Stimulated activated CD4-positive, alpha-beta T cell treated with anti-CD3 and anti-CD28 coated beads, Interleukin-12 subunit alpha, Interleukin-12 subunit beta, amount 100 ng/mL, for 48 hours (primary cell): ENCODE results near the gene PPP2R2B.
"Not testable (repeated sequence)": the region's sequence is repeated elsewhere in the genome, so short reads cannot be mapped to it uniquely, and the experiment has no call there.

Experiments used
- DNase-seq, 3 donors: peaks; one replicate each; pipeline ENCODE4 v3.0.0-alpha.2; 2020; ENCODE audit warnings: low read depth in 2 of 3, low spot score in 1 of 3

Gene PPP2R2B

GRCh38 chr5:146622391-146622790 lies 256.2 kb downstream of the PPP2R2B start:
- DNase-seq = no peak

GRCh38 chr5:146620669-146621051 lies 257.9 kb downstream of the PPP2R2B start:
- DNase-seq = no peak

DNA sequence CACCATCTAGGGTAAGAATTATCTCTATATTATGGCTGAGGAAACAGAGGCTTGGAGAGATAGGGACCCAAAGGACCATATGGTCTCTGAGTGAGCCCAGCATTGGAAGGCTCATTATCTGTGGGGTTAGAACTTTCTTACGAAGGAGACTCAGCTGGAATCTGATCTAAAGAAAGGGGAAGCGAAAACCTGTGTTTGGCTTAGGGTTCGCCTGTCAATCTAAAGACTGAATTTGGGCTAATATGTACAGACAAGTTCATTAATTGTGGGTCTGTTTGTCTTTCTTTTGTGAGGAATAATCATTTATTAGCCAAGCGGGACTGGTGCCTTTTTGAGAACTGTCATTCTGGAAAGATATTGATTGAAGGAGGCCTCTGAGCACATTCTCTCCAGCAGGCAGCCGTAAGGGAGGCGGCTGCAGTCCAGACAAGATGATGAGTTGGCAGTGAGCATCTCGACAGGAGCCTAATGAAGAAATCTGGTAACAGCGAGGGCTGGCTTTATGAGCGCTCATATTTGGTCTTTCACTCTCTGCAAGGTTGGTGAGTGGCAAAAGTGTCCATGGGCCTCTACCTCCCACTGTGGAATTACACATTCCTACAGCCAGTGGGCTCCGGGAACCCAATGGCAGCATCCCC lies 258.4 kb downstream of the PPP2R2B start:
- no peak for DNase-seq

DNA sequence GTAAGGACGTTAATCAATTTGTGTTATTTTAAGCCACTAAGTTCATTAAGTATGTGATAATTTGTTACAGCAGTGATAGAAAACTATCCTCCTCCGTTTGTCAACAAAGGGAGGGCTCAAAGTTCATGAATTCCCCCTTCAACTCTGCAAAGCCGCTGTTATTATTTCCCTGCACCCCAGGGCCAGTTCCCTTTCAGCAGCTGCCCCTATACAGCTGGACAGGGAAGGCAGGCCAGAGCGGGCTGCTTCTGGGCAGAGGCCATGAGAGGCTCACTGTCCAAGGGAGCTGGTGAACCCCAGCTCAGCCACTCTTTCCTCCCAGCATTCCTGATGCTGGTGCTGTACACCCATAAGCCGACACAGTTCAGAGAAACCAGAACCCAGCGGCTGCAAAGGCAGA lies 260.1 kb downstream of the PPP2R2B start:
- DNase-seq = no peak

DNA sequence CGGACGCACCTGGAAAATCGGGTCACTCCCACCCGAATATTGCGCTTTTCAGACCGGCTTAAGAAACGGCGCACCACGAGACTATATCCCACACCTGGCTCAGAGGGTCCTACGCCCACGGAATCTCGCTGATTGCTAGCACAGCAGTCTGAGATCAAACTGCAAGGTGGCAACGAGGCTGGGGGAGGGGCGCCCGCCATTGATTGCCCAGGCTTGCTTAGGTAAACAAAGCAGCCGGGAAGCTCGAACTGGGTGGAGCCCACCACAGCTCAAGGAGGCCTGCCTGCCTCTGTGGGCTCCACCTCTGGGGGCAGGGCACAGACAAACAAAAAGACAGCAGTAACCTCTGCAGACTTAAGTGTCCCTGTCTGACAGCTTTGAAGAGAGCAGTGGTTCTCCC lies 268.8 kb downstream of the PPP2R2B start:
- DNase-seq = not testable (repeated sequence)

GRCh38 chr5:146607659-146608332 lies 270.8 kb downstream of the PPP2R2B start:
- DNase-seq = no peak

DNA sequence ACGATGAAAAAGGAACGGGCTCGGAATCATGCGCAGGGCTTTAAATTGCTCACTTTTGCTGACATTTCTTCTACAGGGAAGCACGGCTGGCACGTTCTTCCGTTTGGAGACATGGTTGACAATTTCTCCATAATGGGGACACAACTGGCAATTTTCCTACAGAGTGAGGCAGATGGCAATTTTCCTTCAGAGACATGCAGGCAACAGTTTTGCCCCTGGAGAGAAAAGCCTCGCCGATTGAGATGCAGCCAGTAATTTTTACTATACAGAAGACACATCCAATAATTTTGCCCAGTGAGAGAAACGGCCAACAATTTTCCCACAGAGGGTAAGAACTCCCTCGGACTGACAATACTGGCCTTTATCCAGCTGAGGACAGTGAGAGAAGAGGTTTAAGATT lies 271.7 kb downstream of the PPP2R2B start:
- no peak for DNase-seq

- no peak for DNase-seq
These were observed 278.2 kb downstream of the PPP2R2B start for GRCh38 chr5:146600376-146600775.

GRCh38 chr5:146599261-146599660 lies 279.3 kb downstream of the PPP2R2B start:
- no peak for DNase-seq

GRCh38 chr5:146595088-146595487 lies 283.5 kb downstream of the PPP2R2B start:
- no peak for DNase-seq

- no peak for DNase-seq
These were observed 286.2 kb downstream of the PPP2R2B start for GRCh38 chr5:146592352-146592751.

DNA sequence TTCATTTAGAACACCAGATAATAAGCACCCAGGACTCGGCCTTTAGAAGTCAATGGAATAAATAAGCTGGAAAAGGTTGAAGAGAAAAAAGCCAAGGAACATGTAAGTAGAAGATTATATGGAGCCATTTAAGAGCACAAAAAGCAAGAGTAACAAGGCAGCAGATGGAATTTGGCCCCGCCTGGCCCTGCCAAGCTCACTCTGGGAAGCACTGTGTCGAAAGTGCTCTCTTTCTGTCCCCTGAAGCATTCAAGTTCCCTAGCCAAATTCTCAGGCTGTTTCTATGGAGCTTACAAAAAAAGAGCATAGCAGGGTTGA lies 289.6 kb downstream of the PPP2R2B start:
- DNase-seq = no peak

DNA sequence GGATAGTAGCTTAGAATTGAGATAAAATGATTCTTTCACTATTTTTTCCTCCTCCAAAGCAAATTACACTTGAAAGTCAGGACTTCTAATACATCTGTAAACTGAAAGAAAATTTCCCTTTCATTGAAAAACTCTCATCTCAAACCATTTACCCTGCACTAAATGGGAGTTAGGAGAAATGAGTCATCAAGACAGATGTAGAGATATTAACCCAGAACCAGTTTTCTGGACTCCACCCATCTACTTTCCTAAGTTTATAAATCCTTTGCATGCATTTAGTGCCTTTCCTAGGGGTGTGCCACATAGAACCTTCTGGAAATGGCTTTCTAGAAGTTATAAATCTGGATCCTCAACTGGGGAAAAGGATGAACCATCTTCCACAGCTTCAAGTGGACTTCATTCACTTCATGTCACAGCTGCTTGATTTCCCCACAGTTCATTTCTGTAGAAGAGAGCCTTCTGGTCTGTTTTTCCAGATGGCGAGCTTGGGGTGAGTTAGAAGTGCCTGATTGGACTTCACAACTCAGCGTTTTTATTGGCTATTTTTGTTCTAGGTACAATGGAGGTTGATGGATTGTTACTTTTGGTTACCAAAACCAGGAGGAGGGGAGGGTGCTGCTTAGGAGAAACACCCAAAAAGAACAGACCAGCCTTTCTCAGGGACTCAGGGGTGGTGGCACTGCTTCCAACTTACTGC lies 290.1 kb downstream of the PPP2R2B start:
- no peak for DNase-seq

DNA sequence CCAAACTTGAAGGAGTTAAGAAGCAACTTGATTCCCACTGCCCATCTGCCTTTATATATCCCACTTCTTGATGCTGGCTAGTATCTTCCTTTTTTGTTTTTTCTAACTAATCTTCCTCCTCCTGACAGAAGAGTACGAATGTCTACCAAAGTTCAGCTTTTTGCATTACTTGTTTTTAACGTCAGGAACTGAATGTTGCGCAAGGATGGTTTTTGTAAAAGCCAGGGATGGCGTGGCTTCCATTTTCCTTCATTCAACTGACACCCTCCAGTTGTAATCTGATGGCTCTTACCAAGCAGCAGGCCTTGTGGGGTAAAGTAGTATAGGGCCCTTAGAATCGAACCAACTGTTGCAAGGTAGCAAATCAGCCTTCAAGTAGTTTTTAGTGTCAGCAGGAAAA lies 291.8 kb downstream of the PPP2R2B start:
- no peak for DNase-seq

GRCh38 chr5:146584750-146585149 lies 293.8 kb downstream of the PPP2R2B start:
- no peak for DNase-seq

DNA sequence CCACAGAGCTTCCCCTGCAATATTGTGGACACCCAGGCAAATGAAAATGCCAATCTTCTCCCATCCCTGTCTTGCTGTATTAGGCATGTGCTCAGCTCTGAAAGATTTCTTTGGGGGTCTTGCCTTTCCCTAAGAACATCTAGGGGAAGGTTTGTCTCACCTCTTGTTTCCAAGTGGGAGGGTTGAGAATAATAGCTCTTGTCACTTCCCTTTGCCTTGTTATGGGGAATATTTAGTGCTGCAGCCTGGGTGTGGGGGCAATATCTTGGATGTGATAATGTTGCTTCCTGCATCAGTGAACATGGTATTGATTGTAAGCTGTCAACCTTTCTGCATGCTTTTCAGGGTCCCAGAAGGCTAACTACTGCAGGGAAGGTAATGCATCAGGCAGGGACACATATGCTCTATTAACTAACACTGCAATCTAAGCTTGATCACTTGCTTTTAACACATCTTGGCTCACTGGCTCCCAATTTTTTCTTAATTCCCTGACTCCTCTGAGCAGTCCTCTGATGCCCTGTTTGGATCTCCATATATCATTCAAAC lies 296.4 kb downstream of the PPP2R2B start:
- no peak for DNase-seq

DNA sequence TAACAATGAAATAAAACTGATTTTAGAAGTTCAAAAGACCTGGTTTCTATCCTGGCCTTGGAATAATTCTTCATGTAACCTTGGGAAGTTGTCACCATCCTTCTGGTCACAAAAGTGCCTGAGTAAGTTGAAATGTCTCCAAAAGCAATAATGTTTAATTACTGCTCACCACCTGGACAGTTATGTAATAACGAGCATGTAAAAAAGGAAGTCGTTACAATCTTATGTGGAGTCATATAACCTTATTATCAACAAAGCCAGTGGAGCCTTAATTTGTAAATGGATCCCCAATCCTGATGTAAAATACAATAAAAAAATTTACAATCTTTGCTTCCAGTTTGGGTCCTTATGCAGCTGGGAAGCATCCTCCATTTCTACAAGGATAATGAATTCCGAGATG lies 298.3 kb downstream of the PPP2R2B start:
- no peak for DNase-seq

GRCh38 chr5:146574713-146575112 lies 303.8 kb downstream of the PPP2R2B start:
- no peak for DNase-seq

DNA sequence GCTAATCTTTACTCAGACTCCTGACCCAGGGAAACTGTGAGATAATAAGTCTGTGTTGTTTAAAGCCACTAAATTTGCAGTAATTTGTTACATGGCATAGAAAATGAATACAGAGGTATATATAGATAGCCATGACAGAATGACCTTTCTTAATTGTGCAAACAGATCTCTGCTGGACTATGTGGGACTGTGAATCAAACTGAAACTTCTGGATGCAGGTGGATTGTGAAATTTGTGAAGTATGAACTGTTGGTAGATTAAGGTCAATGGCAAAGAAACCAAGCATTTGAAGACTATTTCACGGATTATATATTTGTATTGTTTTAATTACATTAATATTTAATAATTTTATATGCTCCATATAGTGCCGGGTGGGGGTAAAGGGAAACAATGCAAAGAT lies 310.4 kb downstream of the PPP2R2B start:
- no peak for DNase-seq

DNA sequence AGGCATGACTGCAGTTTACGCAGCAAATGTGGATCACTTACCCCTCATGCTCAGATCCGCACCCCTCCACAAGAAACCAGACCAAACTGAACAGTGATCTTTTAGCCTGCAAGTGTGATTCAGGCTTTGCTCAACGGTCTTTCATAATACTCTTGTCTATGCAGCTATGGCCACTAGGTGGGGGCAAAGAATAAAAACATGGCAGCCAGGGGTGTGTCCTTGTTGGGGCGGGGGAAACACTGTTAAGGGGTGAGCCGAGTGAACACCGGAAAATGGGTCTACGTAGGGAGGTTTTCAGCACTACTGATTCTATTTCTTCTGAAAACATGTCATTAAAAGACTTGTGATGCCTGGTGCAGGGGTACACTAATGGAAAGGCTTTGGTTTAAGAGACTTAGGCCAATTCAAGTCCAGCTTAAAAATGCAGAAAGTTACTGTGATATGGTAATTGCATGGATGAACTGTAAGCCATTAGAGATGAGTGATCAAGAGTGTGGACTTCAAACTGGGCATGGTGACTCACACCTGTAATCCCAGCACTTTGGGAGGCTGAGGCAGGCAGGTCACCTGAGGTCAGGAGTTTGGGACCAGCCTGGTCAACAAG lies 312.7 kb downstream of the PPP2R2B start:
- peak in 2 of 3 donors; percentile 32 to 45 for DNase-seq

DNA sequence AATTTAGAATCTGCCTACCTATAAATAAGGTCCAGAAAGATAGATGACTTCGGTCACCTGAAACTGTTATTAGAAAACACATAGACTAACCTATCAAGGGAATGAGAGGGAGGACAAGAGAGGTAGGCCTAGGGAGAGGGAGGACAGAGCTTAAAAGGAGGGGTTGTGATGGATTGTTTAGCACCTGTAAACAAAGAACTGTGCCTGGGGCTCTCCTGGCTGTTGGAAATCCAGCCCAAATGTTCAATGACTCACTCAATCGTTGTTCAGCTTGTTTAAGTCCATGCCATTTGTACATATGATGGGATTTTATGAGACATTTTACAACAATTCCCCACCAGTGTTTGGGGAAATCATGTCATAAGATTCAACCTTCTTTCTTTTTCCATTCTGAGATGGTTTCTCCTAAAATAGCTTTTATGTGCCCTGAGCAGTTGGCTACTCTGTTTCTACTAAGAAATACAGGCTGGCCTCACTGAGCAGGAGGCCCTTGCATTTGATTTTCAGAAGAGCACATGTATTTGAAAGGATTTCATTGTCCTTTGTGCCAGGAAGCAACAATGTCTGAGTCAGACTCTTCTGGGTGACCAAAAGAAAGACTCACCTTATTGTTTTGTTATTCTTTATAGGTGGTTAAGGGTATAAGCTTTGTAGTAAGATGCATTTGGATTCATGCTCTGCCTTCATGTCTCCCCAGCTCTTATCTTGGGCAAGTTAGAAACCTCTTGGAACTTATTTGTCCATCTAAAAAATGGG lies 314.4 kb downstream of the PPP2R2B start:
- no peak for DNase-seq
